Loucy (cell line): Measurements from ENCODE around the gene DEFB110.

Experiments
- H2AFZ ChIP-seq: fragments of 200-600 bp; sonication (generic); 2 replicates; pipeline ENCODE4 v1.6.0; 2016; ENCODE audit warnings: antibody characterized with exemption, mild to moderate bottlenecking, low read length, moderate library complexity
- H3F3A ChIP-seq: fragments of 200-600 bp; 2 replicates; pipeline ENCODE4 v1.6.0; 2016; ENCODE audit warnings: antibody characterized with exemption, low read depth, mild to moderate bottlenecking
- H3K27me3 ChIP-seq: fragments of 200-600 bp; sonication (generic); 2 replicates; pipeline ENCODE4 v1.6.1; 2014; ENCODE audit warnings: low read length, mild to moderate bottlenecking; ENCODE audit not compliant: insufficient read depth, poor library complexity, severe bottlenecking
- H3K36me3 ChIP-seq: fragments of 200-600 bp; sonication (generic); 2 replicates; pipeline ENCODE4 v1.6.1; 2016; ENCODE audit warnings: low read length; ENCODE audit not compliant: insufficient read depth
- H3K4me1 ChIP-seq: fragments of 200-600 bp; sonication (generic); 2 replicates; pipeline ENCODE4 v1.5.1; 2014; ENCODE audit warnings: low read length, mild to moderate bottlenecking; ENCODE audit not compliant: insufficient read depth, poor library complexity, severe bottlenecking
- H3K4me2 ChIP-seq: fragments of 200-600 bp; sonication (generic); 2 replicates; pipeline ENCODE4 v1.6.0; 2014; ENCODE audit warnings: antibody characterized with exemption, low read length, low read depth, mild to moderate bottlenecking; ENCODE audit not compliant: poor library complexity, severe bottlenecking
- H3K4me3 ChIP-seq: fragments of 200-600 bp; sonication (generic); 2 replicates; pipeline ENCODE4 v1.5.1; 2014; ENCODE audit warnings: low read length, mild to moderate bottlenecking, mixed read lengths; ENCODE audit not compliant: poor library complexity, severe bottlenecking
- H3K79me2 ChIP-seq: fragments of 200-600 bp; sonication (generic); 2 replicates; pipeline ENCODE4 v1.6.1; 2014; ENCODE audit warnings: low read length; ENCODE audit not compliant: insufficient read depth
- H3K9ac ChIP-seq: fragments of 200-600 bp; sonication (generic); 2 replicates; pipeline ENCODE4 v1.6.0; 2014; ENCODE audit warnings: mild to moderate bottlenecking, low read depth, low read length, moderate library complexity; ENCODE audit not compliant: poor library complexity, severe bottlenecking
- H3K9me2 ChIP-seq: fragments of 200-600 bp; sonication (generic); replicated peaks from 2 replicates; pipeline ENCODE4 v1.6.1; 2016; ENCODE audit warnings: low read depth, low read length, mixed read lengths
- H3K9me3 ChIP-seq: fragments of 200-600 bp; sonication (generic); 2 replicates; pipeline ENCODE4 v1.6.1; 2014; ENCODE audit warnings: mild to moderate bottlenecking, antibody characterized with exemption, low read length, low read depth; ENCODE audit not compliant: insufficient read depth
- H4K20me1 ChIP-seq: fragments of 200-600 bp; sonication (generic); 2 replicates; pipeline ENCODE4 v1.6.0; 2014; ENCODE audit warnings: antibody characterized with exemption, low read length, mild to moderate bottlenecking; ENCODE audit not compliant: insufficient read depth, poor library complexity, severe bottlenecking
- EZH2phosphoT487 ChIP-seq: fragments of 200-600 bp; IDR thresholded peaks from 2 replicates; pipeline ENCODE4 v1.6.1; 2018; ENCODE audit warnings: antibody characterized with exemption, mild to moderate bottlenecking, moderate library complexity, borderline replicate concordance
- TF ChIP-seq, protein P1 (sequence below): fragments of 200-600 bp; sonication (generic); conservative IDR thresholded peaks from 2 replicates; pipeline ENCODE4 v1.5.1; 2014; ENCODE audit warnings: mild to moderate bottlenecking, antibody characterized with exemption, low read length

The DEFB110 gene

DNA sequence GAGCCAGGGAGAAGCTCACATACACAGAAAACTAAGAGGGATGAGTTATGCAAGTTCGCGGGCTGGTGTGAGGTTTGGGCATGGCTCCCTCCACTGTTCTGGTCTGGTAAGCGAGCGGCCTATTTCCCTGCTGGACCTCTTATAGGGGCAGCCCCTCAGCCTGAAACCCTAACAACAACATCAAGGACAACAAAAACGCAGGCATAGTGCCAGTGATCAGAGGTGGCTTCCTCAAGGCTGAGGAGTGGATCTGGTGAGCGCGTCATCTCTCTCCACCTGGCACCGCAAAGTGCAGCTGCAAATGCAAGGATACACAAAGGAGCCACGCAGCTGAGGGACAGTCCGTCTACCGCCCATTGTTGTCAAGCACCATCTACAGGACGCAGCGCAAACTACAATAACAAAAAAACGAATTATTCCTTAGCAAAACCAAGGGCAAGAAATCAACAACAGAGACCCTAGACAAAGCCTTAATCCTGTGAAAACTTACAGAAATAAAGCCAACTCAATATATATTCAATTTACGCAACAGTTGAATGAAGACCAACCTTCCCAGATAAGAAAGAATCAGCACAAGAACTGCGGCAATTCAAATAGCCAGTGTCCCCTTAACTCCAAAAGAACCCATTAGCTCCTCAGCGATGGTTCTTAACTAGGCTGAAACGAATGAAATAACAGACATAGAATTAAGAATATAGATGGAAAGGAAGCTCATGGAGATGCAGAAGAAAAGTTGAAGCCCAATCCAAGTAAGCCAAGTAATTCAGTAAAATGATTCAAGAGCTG is 9.2 kb upstream of the DEFB110 start:
- Histone ChIP-seq H3K9ac (no peak overlapping the region), H3K27me3 (no peaks in the 10 kb centered on the region), H3K9me2 (no peaks in the 10 kb centered on the region), H2AFZ (no peak overlapping the region), H3K4me3 (no peak overlapping the region), H3K4me2 (no peak overlapping the region), H3F3A (no peaks in the 10 kb centered on the region), H3K36me3 (no peaks in the 10 kb centered on the region), H4K20me1 (no peaks in the 10 kb centered on the region), H3K79me2 (no peaks in the 10 kb centered on the region), H3K9me3 (no peaks in the 10 kb centered on the region), H3K4me1 (no peaks in the 10 kb centered on the region)
- TF ChIP-seq, protein P1, sequence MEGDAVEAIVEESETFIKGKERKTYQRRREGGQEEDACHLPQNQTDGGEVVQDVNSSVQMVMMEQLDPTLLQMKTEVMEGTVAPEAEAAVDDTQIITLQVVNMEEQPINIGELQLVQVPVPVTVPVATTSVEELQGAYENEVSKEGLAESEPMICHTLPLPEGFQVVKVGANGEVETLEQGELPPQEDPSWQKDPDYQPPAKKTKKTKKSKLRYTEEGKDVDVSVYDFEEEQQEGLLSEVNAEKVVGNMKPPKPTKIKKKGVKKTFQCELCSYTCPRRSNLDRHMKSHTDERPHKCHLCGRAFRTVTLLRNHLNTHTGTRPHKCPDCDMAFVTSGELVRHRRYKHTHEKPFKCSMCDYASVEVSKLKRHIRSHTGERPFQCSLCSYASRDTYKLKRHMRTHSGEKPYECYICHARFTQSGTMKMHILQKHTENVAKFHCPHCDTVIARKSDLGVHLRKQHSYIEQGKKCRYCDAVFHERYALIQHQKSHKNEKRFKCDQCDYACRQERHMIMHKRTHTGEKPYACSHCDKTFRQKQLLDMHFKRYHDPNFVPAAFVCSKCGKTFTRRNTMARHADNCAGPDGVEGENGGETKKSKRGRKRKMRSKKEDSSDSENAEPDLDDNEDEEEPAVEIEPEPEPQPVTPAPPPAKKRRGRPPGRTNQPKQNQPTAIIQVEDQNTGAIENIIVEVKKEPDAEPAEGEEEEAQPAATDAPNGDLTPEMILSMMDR, result peak; percentile 32
- no peak for TF ChIP-seq EZH2phosphoT487

DNA sequence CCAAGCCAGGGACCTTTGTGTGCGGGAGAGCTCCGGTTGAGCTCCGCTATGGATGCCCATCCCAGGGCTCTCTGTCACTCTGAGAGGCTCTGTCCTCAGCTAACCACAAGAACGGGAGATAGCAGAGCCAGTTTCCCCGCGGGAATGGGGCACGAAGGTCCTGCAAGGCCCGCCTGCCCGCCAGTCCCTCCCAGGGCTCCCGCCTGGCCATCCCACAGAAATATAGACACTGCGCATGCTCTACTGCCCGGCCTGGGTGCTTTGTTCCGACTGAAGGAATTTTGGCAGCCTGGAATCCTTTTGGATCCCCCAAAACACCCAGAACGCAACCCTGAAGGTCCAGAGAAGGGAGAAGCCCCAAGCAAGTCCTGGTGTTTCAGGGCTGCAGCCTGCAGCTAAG is 8.6 kb upstream of the DEFB110 start:
- Histone ChIP-seq H3K27me3 (no peaks in the 10 kb centered on the region), H3K4me1 (no peaks in the 10 kb centered on the region), H3K4me2 (no peak overlapping the region), H3K79me2 (no peaks in the 10 kb centered on the region), H3K9me2 (no peaks in the 10 kb centered on the region), H3K9ac (no peak overlapping the region), H2AFZ (no peak overlapping the region), H4K20me1 (no peaks in the 10 kb centered on the region), H3K36me3 (no peaks in the 10 kb centered on the region), H3K9me3 (no peaks in the 10 kb centered on the region), H3F3A (no peaks in the 10 kb centered on the region), H3K4me3 (no peak overlapping the region)
- no peak for TF ChIP-seq EZH2phosphoT487
- TF ChIP-seq, protein P1, result no peak

DNA sequence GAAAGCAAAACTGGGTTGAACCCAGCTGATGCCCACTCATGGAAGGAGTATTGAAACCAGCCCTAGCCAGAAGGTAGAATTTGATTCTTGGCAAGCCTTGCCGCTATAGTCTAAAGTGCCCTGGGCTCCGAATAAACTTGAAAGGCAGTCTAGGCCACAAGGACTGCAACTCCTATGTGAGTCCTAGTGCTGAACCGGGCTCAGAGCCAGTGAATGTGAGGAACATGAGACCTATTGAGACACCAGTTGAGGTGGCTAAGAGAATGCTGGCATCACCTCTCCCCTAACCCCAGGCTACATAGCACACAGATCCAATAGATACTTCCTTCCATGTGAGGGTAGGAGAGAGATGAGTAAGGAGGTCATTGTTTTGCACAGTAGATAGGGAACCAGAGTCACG is 3.5 kb upstream of the DEFB110 start:
- H3K9me3 ChIP-seq, result no peaks in the 10 kb centered on the region
- H3K27me3 ChIP-seq, result no peaks in the 10 kb centered on the region
- H3K36me3 ChIP-seq, result no peaks in the 10 kb centered on the region
- H3K4me3 ChIP-seq, result no peak overlapping the region
- H3F3A ChIP-seq, result no peaks in the 10 kb centered on the region
- H3K79me2 ChIP-seq, result no peaks in the 10 kb centered on the region
- no peaks in the 10 kb centered on the region for H3K4me1 ChIP-seq
- no peak overlapping the region for H2AFZ ChIP-seq
- no peak overlapping the region for H3K9ac ChIP-seq
- no peaks in the 10 kb centered on the region for H4K20me1 ChIP-seq
- TF ChIP-seq, protein P1, result no peak
- no peak for TF ChIP-seq EZH2phosphoT487
- H3K9me2 ChIP-seq, result no peaks in the 10 kb centered on the region
- H3K4me2 ChIP-seq, result no peak overlapping the region
